Ureter (tissue), 1 donor: ENCODE results near the gene UBR1. TPM values are rescaled to one million over a fixed set of nuclear protein-coding genes. Genes with fewer than 3 reads are reported as not detected.
"Not testable (repeated sequence)": the region's sequence is repeated elsewhere in the genome, so short reads cannot be mapped to it uniquely, and the experiment has no call there.

ENCODE experiments used
- DNase-seq: peaks from one replicate; pipeline ENCODE4 v3.0.0-alpha.2; 2020; ENCODE audit warnings: low spot score
- total RNA-seq: library from RNA; stranded (reverse); gene quantifications from one replicate; pipeline ENCODE4 v1.2.4, GENCODE V29; 2023
- donor health status: DM: yes; HTN: yes; CAD: no.

UBR1 gene
- total RNA-seq, 1 donor from 2014 or later = 49.0 TPM

DNA sequence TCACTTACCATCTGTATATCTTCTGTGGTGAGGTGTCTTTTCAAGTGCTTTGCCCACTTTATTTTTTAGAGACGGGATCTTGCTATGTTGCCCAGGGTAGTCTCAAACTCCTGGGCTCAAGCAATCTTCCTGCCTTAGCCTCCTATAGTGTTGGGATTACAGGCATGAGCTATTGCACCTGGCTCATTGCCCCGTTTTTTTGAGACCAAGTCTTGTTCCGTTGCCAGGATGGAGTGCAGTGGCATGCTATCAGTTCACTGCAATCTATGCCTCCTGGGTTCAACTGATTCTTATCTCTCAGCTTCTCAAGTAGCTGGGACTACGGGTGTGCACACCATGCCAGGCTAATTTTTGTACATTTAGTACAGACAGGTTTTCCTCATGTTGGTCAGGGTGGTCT is 132.7 kb downstream of the UBR1 start:
- DNase-seq = no peak

GRCh38 chr15:42971830-42972229 is 134.0 kb downstream of the UBR1 start:
- no peak for DNase-seq

DNA sequence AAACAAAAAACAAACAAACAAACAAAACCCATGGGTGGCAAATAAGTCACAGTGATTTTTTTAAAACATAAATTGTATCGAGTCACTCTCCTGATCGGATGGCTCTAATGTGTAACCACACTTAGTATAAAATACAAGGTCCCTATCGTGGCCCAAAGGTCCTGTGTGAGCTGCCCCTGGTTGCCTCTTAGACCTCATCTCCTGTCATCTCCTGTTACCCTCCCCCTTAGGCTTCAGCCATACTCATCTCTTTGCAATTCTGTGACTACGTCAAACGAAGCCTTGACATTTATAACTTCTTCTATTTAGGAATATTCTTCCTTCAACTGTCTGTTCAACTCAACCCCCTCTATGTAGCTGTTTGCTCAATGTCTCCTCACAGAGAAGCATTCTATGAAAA is 141.4 kb downstream of the UBR1 start:
- no peak for DNase-seq

- DNase-seq = no peak
These were observed 150.3 kb downstream of the UBR1 start for GRCh38 chr15:42955518-42955917.

- no peak for DNase-seq
These were observed 151.5 kb downstream of the UBR1 start for GRCh38 chr15:42954291-42954690.

DNA sequence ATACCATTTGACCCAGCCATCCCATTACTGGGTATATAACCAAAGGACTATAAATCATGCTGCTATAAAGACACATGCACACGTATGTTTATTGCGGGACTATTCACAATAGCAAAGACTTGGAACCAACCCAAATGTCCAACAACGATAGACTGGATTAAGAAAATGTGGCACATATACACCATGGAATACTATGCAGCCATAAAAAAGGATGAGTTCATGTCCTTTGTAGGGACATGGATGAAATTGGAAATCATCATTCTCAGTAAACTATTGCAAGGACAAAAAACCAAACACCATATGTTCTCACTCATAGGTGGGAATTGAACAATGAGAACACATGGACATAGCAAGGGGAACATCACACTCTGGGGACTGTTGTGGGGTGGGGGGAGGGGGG is 156.9 kb downstream of the UBR1 start:
- not testable (repeated sequence) for DNase-seq

- DNase-seq = no peak
These were observed 165.3 kb downstream of the UBR1 start for GRCh38 chr15:42940527-42940926.

- DNase-seq = no peak
These were observed 166.0 kb downstream of the UBR1 start for GRCh38 chr15:42939841-42940240.

- DNase-seq = no peak
These were observed 168.7 kb downstream of the UBR1 start for GRCh38 chr15:42937143-42937542.

GRCh38 chr15:42933886-42934667 is 171.8 kb downstream of the UBR1 start:
- DNase-seq = no peak

GRCh38 chr15:42932833-42933515 is 172.9 kb downstream of the UBR1 start:
- no peak for DNase-seq

- no peak for DNase-seq
These were observed 173.9 kb downstream of the UBR1 start for GRCh38 chr15:42931702-42932486.

GRCh38 chr15:42929306-42929848 is 176.5 kb downstream of the UBR1 start:
- DNase-seq = no peak

DNA sequence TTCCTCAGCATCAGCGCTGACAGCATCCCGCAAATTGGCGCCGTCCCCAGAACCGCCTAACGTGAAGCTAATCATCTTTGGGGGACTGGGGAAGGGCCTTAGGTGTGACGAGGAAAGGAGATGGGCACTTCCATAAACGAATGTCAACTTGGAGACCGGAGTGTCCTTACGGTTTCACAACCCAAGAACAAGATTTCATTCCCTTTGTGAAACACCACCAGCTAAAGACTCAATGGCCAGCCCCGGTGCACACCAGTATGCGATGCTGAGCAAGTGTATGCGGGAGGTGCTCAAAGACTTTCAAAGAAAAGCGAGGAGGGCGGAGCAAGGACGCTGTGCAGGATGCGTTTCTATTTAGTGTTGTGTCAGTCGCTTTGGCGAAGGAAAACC is 184.5 kb downstream of the UBR1 start:
- no peak for DNase-seq

DNA sequence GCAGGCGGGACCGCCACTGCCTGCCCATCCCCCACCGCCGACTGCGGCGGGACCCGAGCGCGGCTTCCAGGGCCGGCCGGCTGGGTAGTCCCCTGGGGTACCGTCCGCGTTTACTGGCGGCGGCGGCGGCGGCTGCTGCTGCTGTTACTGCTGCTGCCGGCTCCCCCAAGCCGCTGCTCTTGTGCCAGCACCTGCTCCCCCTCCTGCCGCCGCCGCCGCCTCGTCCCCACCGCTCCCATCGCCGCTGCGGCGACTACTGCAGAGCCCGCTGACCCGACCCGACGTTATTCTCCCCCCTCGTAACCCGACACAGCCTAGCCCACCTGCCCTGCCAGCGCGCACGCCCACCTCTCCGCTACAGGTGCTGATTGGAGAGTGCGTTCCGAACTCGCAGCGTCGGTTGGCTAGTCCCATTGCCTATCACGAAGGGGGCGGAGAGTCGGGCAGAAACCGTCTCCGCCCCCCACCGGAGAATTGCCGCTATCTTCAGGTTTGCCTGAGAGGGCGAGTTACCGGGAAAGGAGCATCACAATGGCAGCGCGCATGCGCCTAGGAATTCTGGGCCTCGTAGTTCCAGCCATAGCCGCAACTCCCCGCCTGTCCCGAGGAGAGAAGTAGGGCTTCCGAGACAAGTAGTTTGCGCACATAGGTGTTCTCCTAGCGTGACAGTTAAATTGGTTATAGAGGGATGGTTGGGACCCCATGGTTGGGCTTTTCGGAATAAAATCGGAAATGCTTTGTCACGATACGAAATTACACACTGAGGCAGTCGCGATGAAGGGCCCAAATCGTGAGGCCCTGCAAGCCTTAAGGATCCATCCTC is 185.1 kb downstream of the UBR1 start, which contains the start of gene TTBK2:
TTBK2 (minus strand) TSS at position 260 of the 823 bp plus-strand sequence. CDS start 42,161 bp downstream, outside the sequence.
- DNase-seq = peak; percentile 99

GRCh38 chr15:42919799-42920518 is 185.9 kb downstream of the UBR1 start:
- peak; percentile 55 for DNase-seq

DNA sequence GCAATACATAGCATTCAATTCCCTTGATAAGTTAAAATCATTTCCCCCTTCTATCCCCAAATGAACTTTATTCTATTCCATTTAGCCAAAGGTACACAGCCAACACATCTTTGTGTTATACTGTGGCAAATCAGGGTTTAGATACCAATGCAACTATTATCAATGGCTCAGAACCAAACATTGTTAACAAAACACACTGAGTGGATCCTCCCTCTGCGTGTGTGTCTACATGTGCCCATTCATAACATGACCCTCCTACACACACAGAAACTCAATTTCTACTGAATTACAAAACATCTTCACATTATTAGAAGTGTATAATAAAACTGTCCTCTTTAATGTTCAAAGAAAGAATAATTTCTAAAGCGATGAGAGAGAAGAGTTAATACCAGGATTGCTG is 186.5 kb downstream of the UBR1 start:
- DNase-seq = no peak

DNA sequence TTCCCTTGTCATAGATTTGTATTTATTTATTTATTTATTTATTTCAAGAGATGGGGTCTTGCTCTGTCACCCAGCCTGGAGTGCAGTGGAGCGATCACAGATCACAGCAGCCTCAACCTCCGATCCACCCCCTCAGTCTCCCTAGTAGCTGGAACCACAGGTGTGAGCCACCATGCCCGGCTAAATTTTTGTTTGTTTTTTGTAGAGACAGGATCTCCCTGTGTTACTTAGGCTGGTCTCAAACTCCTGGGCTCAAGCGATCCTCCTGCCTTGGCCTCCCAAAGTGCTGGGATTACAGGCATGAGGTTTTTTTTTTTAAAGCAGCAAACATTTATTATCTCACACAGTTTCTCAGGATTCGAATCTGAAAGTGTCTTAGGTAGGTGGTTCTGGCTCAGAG is 187.8 kb downstream of the UBR1 start:
- no peak for DNase-seq

- DNase-seq = no peak
These were observed 190.1 kb downstream of the UBR1 start for GRCh38 chr15:42915654-42916315.
